Measurements from ENCODE around the gene MAOA.

Gene MAOA

DNA sequence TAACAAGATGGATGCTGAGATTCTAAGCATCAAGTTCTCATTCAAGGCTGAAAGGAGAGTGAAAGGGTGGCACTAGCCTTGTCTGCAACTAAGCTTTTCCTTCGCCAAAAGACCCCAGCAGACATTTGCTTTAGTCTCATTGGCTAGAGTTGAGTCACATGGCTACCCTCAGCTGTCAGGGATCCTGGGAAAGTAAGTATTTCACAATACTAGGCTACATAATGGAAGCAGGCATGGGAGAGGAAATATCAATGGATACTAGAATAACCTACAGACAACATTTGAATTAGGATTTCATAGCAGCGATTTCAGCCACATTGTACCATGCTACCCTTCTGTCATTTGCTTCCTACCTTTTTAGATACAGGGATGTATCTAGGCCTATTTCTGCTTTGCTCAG is 29.1 kb downstream of the MAOA start:
- H3K4me3 ChIP-seq (ENCODE audit: low read depth, low read length) = no peak overlapping the region
- peaks cover 0 to 4% of the 10 kb centered on the region in 2 experiments; a peak in 1 of 3 replicates for H3K36me3 ChIP-seq (ENCODE audit: control insufficient read depth in 2 of 2, insufficient read depth in 1 of 2, low read length in 2 of 2)
- H3K4me1 ChIP-seq (ENCODE audit: control insufficient read depth, insufficient read depth, low read length) = peaks cover under 1% of the 10 kb centered on the region; the same call in 1 of the 2 replicates
- TF ChIP-seq ZIC2 (tag by site-specific recombination; IDR thresholded peaks at IDR 0.05) (no peak), ZNF324 (tag by site-specific recombination; IDR thresholded peaks at IDR 0.05) (no peak), OVOL3 (tag by site-specific recombination; IDR thresholded peaks at IDR 0.05) (no peak), ZNF292 (tag by site-specific recombination; IDR thresholded peaks at IDR 0.05; ENCODE audit: borderline replicate concordance, low read depth) (no peak), ZSCAN16 (tag by site-specific recombination; IDR thresholded peaks at IDR 0.05) (no peak), ZNF19 (tag by site-specific recombination; IDR thresholded peaks at IDR 0.05; ENCODE audit: low read depth) (no peak), ZNF48 (tag by site-specific recombination; IDR thresholded peaks at IDR 0.05) (no peak)
- TF ChIP-seq, protein P1, sequence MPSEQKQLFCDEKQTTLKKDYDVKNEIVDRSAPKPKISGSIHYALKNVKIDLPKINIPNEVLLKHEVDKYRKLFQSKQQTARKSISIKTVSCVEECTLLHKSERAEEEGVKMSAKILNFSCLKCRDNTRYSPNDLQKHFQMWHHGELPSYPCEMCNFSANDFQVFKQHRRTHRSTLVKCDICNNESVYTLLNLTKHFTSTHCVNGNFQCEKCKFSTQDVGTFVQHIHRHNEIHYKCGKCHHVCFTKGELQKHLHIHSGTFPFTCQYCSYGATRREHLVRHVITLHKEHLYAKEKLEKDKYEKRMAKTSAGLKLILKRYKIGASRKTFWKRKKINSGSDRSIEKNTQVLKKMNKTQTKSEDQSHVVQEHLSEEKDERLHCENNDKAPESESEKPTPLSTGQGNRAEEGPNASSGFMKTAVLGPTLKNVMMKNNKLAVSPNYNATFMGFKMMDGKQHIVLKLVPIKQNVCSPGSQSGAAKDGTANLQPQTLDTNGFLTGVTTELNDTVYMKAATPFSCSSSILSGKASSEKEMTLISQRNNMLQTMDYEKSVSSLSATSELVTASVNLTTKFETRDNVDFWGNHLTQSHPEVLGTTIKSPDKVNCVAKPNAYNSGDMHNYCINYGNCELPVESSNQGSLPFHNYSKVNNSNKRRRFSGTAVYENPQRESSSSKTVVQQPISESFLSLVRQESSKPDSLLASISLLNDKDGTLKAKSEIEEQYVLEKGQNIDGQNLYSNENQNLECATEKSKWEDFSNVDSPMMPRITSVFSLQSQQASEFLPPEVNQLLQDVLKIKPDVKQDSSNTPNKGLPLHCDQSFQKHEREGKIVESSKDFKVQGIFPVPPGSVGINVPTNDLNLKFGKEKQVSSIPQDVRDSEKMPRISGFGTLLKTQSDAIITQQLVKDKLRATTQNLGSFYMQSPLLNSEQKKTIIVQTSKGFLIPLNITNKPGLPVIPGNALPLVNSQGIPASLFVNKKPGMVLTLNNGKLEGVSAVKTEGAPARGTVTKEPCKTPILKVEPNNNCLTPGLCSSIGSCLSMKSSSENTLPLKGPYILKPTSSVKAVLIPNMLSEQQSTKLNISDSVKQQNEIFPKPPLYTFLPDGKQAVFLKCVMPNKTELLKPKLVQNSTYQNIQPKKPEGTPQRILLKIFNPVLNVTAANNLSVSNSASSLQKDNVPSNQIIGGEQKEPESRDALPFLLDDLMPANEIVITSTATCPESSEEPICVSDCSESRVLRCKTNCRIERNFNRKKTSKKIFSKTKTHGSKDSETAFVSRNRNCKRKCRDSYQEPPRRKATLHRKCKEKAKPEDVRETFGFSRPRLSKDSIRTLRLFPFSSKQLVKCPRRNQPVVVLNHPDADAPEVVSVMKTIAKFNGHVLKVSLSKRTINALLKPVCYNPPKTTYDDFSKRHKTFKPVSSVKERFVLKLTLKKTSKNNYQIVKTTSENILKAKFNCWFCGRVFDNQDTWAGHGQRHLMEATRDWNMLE (tag by site-specific recombination; conservative IDR thresholded peaks at IDR 0.05; ENCODE audit: low read depth) = no peak
- TF ChIP-seq, protein P2, sequence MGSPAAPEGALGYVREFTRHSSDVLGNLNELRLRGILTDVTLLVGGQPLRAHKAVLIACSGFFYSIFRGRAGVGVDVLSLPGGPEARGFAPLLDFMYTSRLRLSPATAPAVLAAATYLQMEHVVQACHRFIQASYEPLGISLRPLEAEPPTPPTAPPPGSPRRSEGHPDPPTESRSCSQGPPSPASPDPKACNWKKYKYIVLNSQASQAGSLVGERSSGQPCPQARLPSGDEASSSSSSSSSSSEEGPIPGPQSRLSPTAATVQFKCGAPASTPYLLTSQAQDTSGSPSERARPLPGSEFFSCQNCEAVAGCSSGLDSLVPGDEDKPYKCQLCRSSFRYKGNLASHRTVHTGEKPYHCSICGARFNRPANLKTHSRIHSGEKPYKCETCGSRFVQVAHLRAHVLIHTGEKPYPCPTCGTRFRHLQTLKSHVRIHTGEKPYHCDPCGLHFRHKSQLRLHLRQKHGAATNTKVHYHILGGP (tag by site-specific recombination; IDR thresholded peaks at IDR 0.05) = no peak
- no peak overlapping the region for H3K27ac ChIP-seq (ENCODE audit: extremely low read depth, low read depth, low read length)
- CTCF ChIA-PET = interaction anchor here (1.4 kb wide), 1 partner anchor 65 kb away, joined by 5 read pairs; no protein-coding TSS in a partner anchor
- POLR2A ChIA-PET = no interaction called here
- H3K9me3 ChIP-seq (ENCODE audit: control insufficient read depth, insufficient read depth, low read depth, low read length) = no peaks in the 10 kb centered on the region

DNA sequence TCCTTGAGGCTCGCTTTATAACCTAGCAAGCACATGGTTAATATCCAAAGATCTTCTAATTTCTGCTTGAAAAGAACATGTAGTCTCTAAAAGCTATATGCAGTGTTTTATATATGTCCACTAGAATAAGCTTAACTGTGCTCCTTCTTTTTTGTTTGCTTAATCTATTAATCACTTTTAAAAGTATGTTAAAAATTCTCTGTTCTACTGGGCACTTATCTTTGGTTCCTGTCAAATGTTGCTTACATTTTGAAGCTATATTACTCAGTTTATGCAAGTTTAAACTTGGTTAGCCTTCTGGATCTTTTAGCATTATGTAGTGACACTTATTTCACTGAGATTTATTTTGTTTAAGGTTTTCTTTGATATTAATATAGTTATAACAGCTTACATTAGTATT is 32.5 kb downstream of the MAOA start:
- CTCF ChIA-PET = interaction anchor here (0.7 to 1.2 kb wide), 2 partner anchors 11 to 144 kb away, joined by 3 to 4 read pairs; no protein-coding TSS in a partner anchor

More for the DNA sequence above, 32.5 kb downstream of the MAOA start:
- Histone ChIP-seq H3K4me1 (ENCODE audit: control insufficient read depth, insufficient read depth, low read length) (no peaks in the 10 kb centered on the region), H3K9me3 (ENCODE audit: control insufficient read depth, insufficient read depth, low read depth, low read length) (no peaks in the 10 kb centered on the region), H3K27ac (ENCODE audit: extremely low read depth, low read depth, low read length) (no peak overlapping the region), H3K36me3 (ENCODE audit: control insufficient read depth in 2 of 2, insufficient read depth in 1 of 2, low read length in 2 of 2) (peaks cover 0 to 2% of the 10 kb centered on the region in 2 experiments; a peak in 1 of 3 replicates), H3K4me3 (ENCODE audit: low read depth, low read length) (no peak overlapping the region)
- TF ChIP-seq ZNF146 (tag by site-specific recombination; IDR thresholded peaks at IDR 0.05) (no peak), ZNF660 (tag by site-specific recombination; IDR thresholded peaks at IDR 0.05) (no peak), ZNF19 (tag by site-specific recombination; IDR thresholded peaks at IDR 0.05; ENCODE audit: low read depth) (no peak), SETDB1 (IDR thresholded peaks at IDR 0.05; ENCODE audit: insufficient read length, low read length) (no peak), ZBTB20 (tag by site-specific recombination; IDR thresholded peaks at IDR 0.05) (no peak), ZBTB17 (tag by site-specific recombination; IDR thresholded peaks at IDR 0.05) (no peak), ZNF335 (tag by site-specific recombination; conservative IDR thresholded peaks at IDR 0.05) (no peak), ZNF670 (tag by site-specific recombination; IDR thresholded peaks at IDR 0.05; ENCODE audit: low read depth) (no peak), KLF10 (tag by site-specific recombination; IDR thresholded peaks at IDR 0.05) (no peak), KLF8 (tag by site-specific recombination; IDR thresholded peaks at IDR 0.05) (no peak), ZNF596 (tag by site-specific recombination; IDR thresholded peaks at IDR 0.05) (no peak), ZNF558 (tag by site-specific recombination; IDR thresholded peaks at IDR 0.05) (no peak), ZNF629 (tag by site-specific recombination; IDR thresholded peaks at IDR 0.05) (no peak), IKZF3 (tag by site-specific recombination; IDR thresholded peaks at IDR 0.05) (no peak)
- TF ChIP-seq, protein P3, sequence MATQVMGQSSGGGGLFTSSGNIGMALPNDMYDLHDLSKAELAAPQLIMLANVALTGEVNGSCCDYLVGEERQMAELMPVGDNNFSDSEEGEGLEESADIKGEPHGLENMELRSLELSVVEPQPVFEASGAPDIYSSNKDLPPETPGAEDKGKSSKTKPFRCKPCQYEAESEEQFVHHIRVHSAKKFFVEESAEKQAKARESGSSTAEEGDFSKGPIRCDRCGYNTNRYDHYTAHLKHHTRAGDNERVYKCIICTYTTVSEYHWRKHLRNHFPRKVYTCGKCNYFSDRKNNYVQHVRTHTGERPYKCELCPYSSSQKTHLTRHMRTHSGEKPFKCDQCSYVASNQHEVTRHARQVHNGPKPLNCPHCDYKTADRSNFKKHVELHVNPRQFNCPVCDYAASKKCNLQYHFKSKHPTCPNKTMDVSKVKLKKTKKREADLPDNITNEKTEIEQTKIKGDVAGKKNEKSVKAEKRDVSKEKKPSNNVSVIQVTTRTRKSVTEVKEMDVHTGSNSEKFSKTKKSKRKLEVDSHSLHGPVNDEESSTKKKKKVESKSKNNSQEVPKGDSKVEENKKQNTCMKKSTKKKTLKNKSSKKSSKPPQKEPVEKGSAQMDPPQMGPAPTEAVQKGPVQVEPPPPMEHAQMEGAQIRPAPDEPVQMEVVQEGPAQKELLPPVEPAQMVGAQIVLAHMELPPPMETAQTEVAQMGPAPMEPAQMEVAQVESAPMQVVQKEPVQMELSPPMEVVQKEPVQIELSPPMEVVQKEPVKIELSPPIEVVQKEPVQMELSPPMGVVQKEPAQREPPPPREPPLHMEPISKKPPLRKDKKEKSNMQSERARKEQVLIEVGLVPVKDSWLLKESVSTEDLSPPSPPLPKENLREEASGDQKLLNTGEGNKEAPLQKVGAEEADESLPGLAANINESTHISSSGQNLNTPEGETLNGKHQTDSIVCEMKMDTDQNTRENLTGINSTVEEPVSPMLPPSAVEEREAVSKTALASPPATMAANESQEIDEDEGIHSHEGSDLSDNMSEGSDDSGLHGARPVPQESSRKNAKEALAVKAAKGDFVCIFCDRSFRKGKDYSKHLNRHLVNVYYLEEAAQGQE (tag by site-specific recombination; IDR thresholded peaks at IDR 0.05) = no peak
- POLR2A ChIA-PET = no interaction called here
